Fibroblast of lung (primary cell): ENCODE measurements around the gene TBPL1. TPM values are rescaled to one million over a fixed set of nuclear protein-coding genes. Genes with fewer than 3 reads are reported as not detected.

Experiments
- DNase-seq, 2 donors: peaks; one replicate each; pipeline versions ENCODE4 v3.0.0 to v3.0.0-alpha.2; 2010; ENCODE audit warnings: low read depth in 2 of 2
- H2AFZ ChIP-seq: 2 replicates; pipeline ENCODE4 v1.5.1; 2012; ENCODE audit warnings: low read length, control low read depth, inconsistent platforms
- H3K27ac ChIP-seq: 2 replicates; pipeline ENCODE4 v1.5.1; 2011; ENCODE audit warnings: low read length, control low read depth; ENCODE audit not compliant: insufficient read depth
- H3K27me3 ChIP-seq: 2 replicates; pipeline ENCODE4 v1.5.1; 2011; ENCODE audit warnings: mild to moderate bottlenecking, low read length; ENCODE audit not compliant: control insufficient read depth, insufficient read depth
- H3K36me3 ChIP-seq: 2 replicates; pipeline ENCODE4 v1.5.1; 2011; ENCODE audit warnings: low read length; ENCODE audit not compliant: control insufficient read depth, insufficient read depth
- H3K4me1 ChIP-seq: 2 replicates; pipeline ENCODE4 v1.5.1; 2011; ENCODE audit warnings: low read length; ENCODE audit not compliant: control insufficient read depth, insufficient read depth; ENCODE audit errors: extremely low read depth
- H3K4me2 ChIP-seq: 2 replicates; pipeline ENCODE4 v1.5.1; 2011; ENCODE audit warnings: low read length, control low read depth; ENCODE audit not compliant: insufficient read depth; ENCODE audit errors: extremely low read depth
- H3K4me3 ChIP-seq, 4 experiments: fragments of 200-600 bp in 1 of 4; sonication (generic) in 1 of 4; replicated peaks in 1 of 4; 2 replicates each; pipeline ENCODE4 v1.5.1; 2011 to 2016; ENCODE audit warnings: low read length in 4 of 4, low read depth in 3 of 4, mild to moderate bottlenecking in 3 of 4, control low read depth in 2 of 4, inconsistent platforms in 1 of 4, mixed read lengths in 1 of 4; ENCODE audit not compliant: insufficient read depth in 1 of 4; ENCODE audit errors: control extremely low read depth in 1 of 4
- H3K79me2 ChIP-seq: 2 replicates; pipeline ENCODE4 v1.5.1; 2012; ENCODE audit warnings: mild to moderate bottlenecking, low read length, inconsistent platforms; ENCODE audit not compliant: control insufficient read depth, insufficient read depth
- H3K9ac ChIP-seq: 2 replicates; pipeline ENCODE4 v1.5.1; 2011; ENCODE audit warnings: mild to moderate bottlenecking, low read length, control low read depth; ENCODE audit not compliant: insufficient read depth
- H3K9me3 ChIP-seq: 2 replicates; pipeline ENCODE4 v1.5.1; 2012; ENCODE audit warnings: low read depth, low read length; ENCODE audit not compliant: control insufficient read depth, insufficient read depth
- H4K20me1 ChIP-seq: 2 replicates; pipeline ENCODE4 v1.5.1; 2011; ENCODE audit warnings: low read length; ENCODE audit not compliant: control insufficient read depth, insufficient read depth; ENCODE audit errors: extremely low read depth
- EZH2 ChIP-seq: IDR thresholded peaks from 2 replicates; pipeline ENCODE4 v1.5.1; 2012; ENCODE audit warnings: low read length, control low read depth, mild to moderate bottlenecking; ENCODE audit errors: missing control alignments
- polyA plus RNA-seq, 2 donors: library from polyadenylated mRNA; depleted of rRNA in 1 of 2; stranded (reverse) in 1 of 2; unstranded in 1 of 2; fragments of >200 nt; gene quantifications; 2 replicates each; pipeline ENCODE4 v1.2.1, GENCODE V29; 2011 to 2012; ENCODE audit warnings: missing spikeins in 1 of 2
- total RNA-seq: library from RNA; depleted of rRNA; stranded (reverse); fragments of >200 nt; gene quantifications from 2 replicates; pipeline ENCODE4 v1.2.1, GENCODE V29; 2014
- TF ChIP-seq, protein P1 (sequence below), 2 donors: IDR thresholded peaks in 1 of 2; conservative IDR thresholded peaks in 1 of 2; 1 replicate in 1 of 2; 2 replicates in 1 of 2; pipeline ENCODE4 v1.5.1; 2011 to 2012; ENCODE audit warnings: low read length in 2 of 2, control low read depth in 1 of 2, inconsistent platforms in 1 of 2, low read depth in 1 of 2, mild to moderate bottlenecking in 1 of 2

The TBPL1 gene
- total and polyA plus RNA-seq, 2 donors (not counting 1 experiment from before 2014, with no cell fraction given) = 18.8 to 47.8 TPM

DNA sequence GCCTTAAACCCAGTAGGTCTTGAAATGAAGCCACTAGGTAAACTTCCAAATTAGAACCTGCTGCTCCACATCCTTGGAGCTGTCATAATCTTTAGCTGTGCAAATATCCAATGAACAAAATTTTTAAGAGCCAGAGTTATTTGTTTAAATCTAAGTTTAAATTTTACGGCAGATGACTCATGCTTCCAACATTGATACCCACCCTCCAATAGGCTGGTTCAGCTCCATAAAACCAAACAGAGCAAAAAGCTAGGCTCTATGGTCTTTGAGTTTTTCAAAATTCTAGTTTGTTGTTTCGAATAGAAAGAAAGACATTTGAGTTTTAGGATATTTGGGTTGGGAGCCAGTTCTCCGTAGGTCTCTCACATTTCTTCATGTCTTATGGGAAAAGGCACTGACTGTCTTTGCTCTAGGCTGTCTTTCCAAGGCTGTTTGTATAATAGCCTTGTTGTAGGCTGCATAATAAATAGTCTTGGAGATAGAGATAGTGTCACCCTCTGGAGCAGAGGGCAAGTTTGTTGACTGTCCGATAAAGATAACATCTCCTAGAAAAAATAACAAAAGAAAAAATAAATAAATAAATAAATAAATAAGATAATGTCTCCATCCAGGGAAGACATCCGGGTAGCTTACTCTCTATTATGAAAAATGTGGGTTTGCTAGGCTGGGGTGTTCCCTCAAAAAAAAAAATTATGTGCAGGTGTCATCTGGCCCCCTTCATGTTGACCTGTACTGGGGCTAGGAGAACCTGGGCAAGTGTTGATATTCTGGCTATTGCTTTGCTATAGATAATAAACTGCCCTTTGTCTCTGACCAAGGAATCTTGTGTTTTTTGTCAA is 62.9 kb downstream of the TBPL1 start:
- no peak overlapping the region for H3K9ac ChIP-seq
- DNase-seq = no peak
- no peak overlapping the region for H3K27ac ChIP-seq
- no peak overlapping the region for H3K4me3 ChIP-seq
- no peak overlapping the region for H2AFZ ChIP-seq
- TF ChIP-seq, protein P1, sequence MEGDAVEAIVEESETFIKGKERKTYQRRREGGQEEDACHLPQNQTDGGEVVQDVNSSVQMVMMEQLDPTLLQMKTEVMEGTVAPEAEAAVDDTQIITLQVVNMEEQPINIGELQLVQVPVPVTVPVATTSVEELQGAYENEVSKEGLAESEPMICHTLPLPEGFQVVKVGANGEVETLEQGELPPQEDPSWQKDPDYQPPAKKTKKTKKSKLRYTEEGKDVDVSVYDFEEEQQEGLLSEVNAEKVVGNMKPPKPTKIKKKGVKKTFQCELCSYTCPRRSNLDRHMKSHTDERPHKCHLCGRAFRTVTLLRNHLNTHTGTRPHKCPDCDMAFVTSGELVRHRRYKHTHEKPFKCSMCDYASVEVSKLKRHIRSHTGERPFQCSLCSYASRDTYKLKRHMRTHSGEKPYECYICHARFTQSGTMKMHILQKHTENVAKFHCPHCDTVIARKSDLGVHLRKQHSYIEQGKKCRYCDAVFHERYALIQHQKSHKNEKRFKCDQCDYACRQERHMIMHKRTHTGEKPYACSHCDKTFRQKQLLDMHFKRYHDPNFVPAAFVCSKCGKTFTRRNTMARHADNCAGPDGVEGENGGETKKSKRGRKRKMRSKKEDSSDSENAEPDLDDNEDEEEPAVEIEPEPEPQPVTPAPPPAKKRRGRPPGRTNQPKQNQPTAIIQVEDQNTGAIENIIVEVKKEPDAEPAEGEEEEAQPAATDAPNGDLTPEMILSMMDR (conservative IDR thresholded peaks at IDR 0.05 in 1 of 2, IDR thresholded peaks at IDR 0.05 in 1 of 2; ENCODE audit: low read depth in 1 of 2, low read length in 2 of 2) = no peak
- TF ChIP-seq EZH2 = no peak
- H3K9me3 ChIP-seq = no peaks in the 10 kb centered on the region
- H3K36me3 ChIP-seq = no peaks in the 10 kb centered on the region
- no peak overlapping the region for H3K4me2 ChIP-seq
- H3K4me1 ChIP-seq = no peaks in the 10 kb centered on the region
- H3K27me3 ChIP-seq = no peaks in the 10 kb centered on the region
- no peaks in the 10 kb centered on the region for H4K20me1 ChIP-seq
- no peaks in the 10 kb centered on the region for H3K79me2 ChIP-seq

DNA sequence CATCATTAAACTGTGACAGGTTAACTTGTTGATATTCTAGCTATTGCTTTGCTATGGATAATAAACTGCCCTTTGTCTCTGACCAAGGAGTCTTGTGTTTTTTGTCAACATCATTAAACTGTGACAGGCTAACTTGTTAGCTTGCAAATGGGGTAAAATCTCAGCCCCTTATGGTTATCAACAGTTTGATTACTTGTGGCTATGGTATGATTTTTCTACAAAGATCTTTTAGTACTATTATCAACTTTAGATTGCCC is 63.5 kb downstream of the TBPL1 start:
- Histone ChIP-seq H3K4me1 (no peaks in the 10 kb centered on the region), H2AFZ (no peak overlapping the region), H3K27me3 (no peaks in the 10 kb centered on the region), H3K9me3 (no peaks in the 10 kb centered on the region), H3K79me2 (no peaks in the 10 kb centered on the region), H4K20me1 (no peaks in the 10 kb centered on the region), H3K36me3 (no peaks in the 10 kb centered on the region), H3K27ac (no peak overlapping the region), H3K9ac (no peak overlapping the region), H3K4me2 (no peak overlapping the region), H3K4me3 (no peak overlapping the region)
- no peak for DNase-seq
- TF ChIP-seq, protein P1 (conservative IDR thresholded peaks at IDR 0.05 in 1 of 2, IDR thresholded peaks at IDR 0.05 in 1 of 2; ENCODE audit: low read depth in 1 of 2, low read length in 2 of 2) = no peak
- TF ChIP-seq EZH2 = no peak

DNA sequence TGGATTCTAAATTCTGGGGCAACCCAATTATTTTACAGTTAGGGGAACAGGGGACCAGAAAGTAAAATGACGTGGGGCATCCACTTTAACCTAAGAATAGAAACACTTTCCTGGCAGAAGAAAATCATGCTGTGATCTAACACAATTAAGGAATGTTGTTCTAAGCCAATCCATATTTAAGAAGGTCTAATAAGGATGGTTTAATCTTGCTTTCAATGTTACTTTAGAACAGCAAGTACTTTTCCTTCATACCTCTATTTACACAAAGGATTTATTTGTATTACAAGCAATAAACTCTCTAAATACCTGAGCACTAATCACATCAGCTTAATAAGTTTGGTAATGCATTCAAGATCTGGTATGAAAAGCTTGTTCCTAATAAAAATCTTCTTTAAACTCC is 67.0 kb downstream of the TBPL1 start:
- H3K36me3 ChIP-seq = no peaks in the 10 kb centered on the region
- no peak overlapping the region for H3K4me3 ChIP-seq
- no peaks in the 10 kb centered on the region for H4K20me1 ChIP-seq
- no peak overlapping the region for H2AFZ ChIP-seq
- no peaks in the 10 kb centered on the region for H3K4me1 ChIP-seq
- no peak overlapping the region for H3K4me2 ChIP-seq
- no peaks in the 10 kb centered on the region for H3K79me2 ChIP-seq
- H3K9me3 ChIP-seq = no peaks in the 10 kb centered on the region
- H3K9ac ChIP-seq = no peak overlapping the region
- H3K27me3 ChIP-seq = no peaks in the 10 kb centered on the region
- no peak overlapping the region for H3K27ac ChIP-seq
- no peak for TF ChIP-seq EZH2
- TF ChIP-seq, protein P1 (conservative IDR thresholded peaks at IDR 0.05 in 1 of 2, IDR thresholded peaks at IDR 0.05 in 1 of 2; ENCODE audit: low read depth in 1 of 2, low read length in 2 of 2) = no peak
- DNase-seq = no peak
